Ascending aorta (tissue), 1 donor: ENCODE results near the gene TMEM19. TPM values are rescaled to one million over a fixed set of nuclear protein-coding genes. Genes with fewer than 3 reads are reported as not detected.

ENCODE experiments used
- total RNA-seq: library from RNA; depleted of rRNA; stranded (reverse); fragments of >200 nt; gene quantifications from one replicate; pipeline ENCODE4 v1.1.0, GENCODE V29; 2016

TMEM19 gene
- total RNA-seq, 1 donor from 2014 or later, result 14.5 TPM

Other genes with a start within 250 kb of the TMEM19 start
- gene LGR5, start 246.3 kb upstream of the TMEM19 start, total RNA-seq, result 1.5 TPM
- 15.8 TPM for gene ZFC3H1, start 22.2 kb upstream of the TMEM19 start, total RNA-seq
- 2.6 TPM for gene THAP2, start 21.8 kb upstream of the TMEM19 start, total RNA-seq
- gene RAB21, start 68.8 kb downstream of the TMEM19 start, total RNA-seq, result 6.5 TPM
- 18.3 TPM for gene TBC1D15, start 153.7 kb downstream of the TMEM19 start, total RNA-seq